HG03103 (cell line): ENCODE data around the gene LIPA.

Source experiments
- ATAC-seq: cut with Tn5 transposase; IDR thresholded peaks from one replicate; pipeline ENCODE4 v1.9.1; 2021; ENCODE audit warnings: low read depth; ENCODE audit not compliant: unreplicated experiment

LIPA gene

GRCh38 chr10:89241486-89242344 lies 9.9 kb downstream of the LIPA start:
- no peak for ATAC-seq

- no peak for ATAC-seq
These were observed 10.5 kb downstream of the LIPA start for GRCh38 chr10:89241026-89241425.

- no peak for ATAC-seq
These were observed 11.1 kb downstream of the LIPA start for GRCh38 chr10:89240519-89240918.

- ATAC-seq, result no peak
These were observed 12.5 kb downstream of the LIPA start for GRCh38 chr10:89238956-89239644.

- no peak for ATAC-seq
These were observed 13.7 kb downstream of the LIPA start for GRCh38 chr10:89237849-89238248.

- ATAC-seq, result no peak
These were observed 15.3 kb downstream of the LIPA start for GRCh38 chr10:89236226-89236797.

GRCh38 chr10:89235073-89235798 lies 16.3 kb downstream of the LIPA start:
- ATAC-seq, result no peak

- no peak for ATAC-seq
These were observed 18.5 kb downstream of the LIPA start for GRCh38 chr10:89233033-89233432.

- ATAC-seq, result no peak
These were observed 22.6 kb downstream of the LIPA start for GRCh38 chr10:89228962-89229361.

- ATAC-seq, result no peak
These were observed 23.4 kb downstream of the LIPA start for GRCh38 chr10:89228146-89228545.

- no peak for ATAC-seq
These were observed 24.7 kb downstream of the LIPA start for GRCh38 chr10:89226891-89227290.

DNA sequence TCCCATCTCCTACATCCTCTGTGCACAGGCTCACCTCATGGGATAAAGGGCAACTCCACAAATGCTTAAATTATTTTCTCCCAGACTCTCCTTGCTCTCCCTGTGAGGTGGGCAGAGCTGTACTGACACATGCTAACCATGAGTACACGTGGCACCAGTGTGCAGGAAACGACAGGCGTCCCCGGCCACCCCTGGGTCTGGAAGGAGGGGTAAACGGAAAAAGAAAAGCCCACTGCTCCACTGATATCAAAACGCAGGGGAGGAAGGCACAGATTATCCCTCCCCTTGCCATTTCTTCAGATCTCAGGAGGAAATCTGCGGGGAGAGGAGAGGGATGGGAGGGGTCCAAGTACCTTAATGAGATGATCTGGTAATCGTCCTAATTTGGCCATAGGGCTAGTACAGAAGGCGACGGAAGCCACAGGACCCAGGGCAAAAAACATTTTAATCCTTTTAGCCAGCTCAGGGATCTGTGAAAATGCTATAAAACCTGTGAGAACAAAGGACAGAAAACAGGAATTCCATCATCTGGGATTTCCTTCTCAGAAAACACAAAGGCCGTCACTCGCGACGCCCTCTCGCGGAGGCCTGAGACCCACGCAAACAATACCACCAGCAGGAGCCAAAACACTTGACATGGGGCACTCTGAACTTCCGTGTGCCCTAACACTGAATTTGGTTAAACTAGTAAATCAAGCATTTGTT lies 26.7 kb downstream of the LIPA start:
- no peak for ATAC-seq

GRCh38 chr10:89221919-89222318 lies 29.7 kb downstream of the LIPA start:
- ATAC-seq, result no peak

DNA sequence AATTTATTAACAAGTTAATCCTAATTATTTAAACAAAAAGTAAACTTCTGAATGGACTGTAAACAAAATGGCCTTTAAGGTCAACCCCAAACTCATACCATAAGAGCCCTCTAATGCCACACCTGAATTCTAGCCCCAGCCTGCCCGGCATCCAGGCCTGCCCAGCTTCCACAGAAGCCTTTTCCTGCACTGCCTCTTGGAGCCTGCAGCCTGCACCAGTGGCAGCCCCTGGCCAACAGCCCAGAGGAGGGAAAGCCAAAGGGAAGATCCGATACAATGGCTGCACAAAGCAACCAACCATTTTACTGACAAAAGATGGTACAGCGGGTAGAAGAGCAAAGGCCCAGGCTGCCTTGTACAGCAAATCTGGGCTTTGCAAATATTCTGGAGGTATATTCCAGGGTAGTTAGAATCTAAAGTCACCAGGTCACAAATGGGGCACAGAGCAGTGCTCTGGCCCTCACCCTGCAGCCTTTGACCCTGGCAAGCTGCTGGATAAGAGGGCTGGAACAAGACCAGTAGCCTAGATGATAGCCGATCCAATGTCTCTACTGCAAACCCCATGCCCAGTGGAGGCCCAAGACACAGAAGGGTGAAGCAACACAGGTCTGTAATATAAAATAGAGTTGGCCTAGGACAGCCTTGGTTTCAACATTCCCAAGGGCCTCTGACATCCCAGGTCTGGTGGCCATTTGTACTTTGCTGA lies 31.9 kb downstream of the LIPA start:
- no peak for ATAC-seq

GRCh38 chr10:89217057-89217990 lies 34.3 kb downstream of the LIPA start:
- no peak for ATAC-seq

- no peak for ATAC-seq
These were observed 35.5 kb downstream of the LIPA start for GRCh38 chr10:89216056-89216455.

GRCh38 chr10:89215511-89215910 lies 36.1 kb downstream of the LIPA start:
- ATAC-seq, result no peak

- ATAC-seq, result no peak
These were observed 36.9 kb downstream of the LIPA start for GRCh38 chr10:89214566-89215165.
